ENCODE measurements around the gene MRGPRX4.
"Not testable (repeated sequence)": the region's sequence is repeated elsewhere in the genome, so short reads cannot be mapped to it uniquely, and the experiment has no call there.

MRGPRX4 gene

GRCh38 chr11:18191376-18191775 is 18.7 kb downstream of the MRGPRX4 start:
- DNase-seq (ENCODE audit: low read depth), result no peak
- H3K4me3 ChIP-seq (ENCODE audit: low read length), result no peak overlapping the region
- no peak for TF ChIP-seq CTCF (conservative IDR thresholded peaks at IDR 0.05; ENCODE audit: low read length)

- no peak for DNase-seq (ENCODE audit: low read depth)
- no peak for TF ChIP-seq CTCF (conservative IDR thresholded peaks at IDR 0.05; ENCODE audit: low read length)
- no peak overlapping the region for H3K4me3 ChIP-seq (ENCODE audit: low read length)
Observed at GRCh38 chr11:18193010-18193409, 20.4 kb downstream of the MRGPRX4 start.

GRCh38 chr11:18196532-18196931 is 23.9 kb downstream of the MRGPRX4 start:
- DNase-seq (ENCODE audit: low read depth), result no peak
- H3K4me3 ChIP-seq (ENCODE audit: low read length), result no peak overlapping the region
- TF ChIP-seq CTCF (conservative IDR thresholded peaks at IDR 0.05; ENCODE audit: low read length), result no peak

GRCh38 chr11:18197738-18198137 is 25.1 kb downstream of the MRGPRX4 start:
- not testable (repeated sequence) for DNase-seq (ENCODE audit: low read depth)

GRCh38 chr11:18203723-18204122 is 31.1 kb downstream of the MRGPRX4 start:
- DNase-seq (ENCODE audit: low read depth), result no peak
- no peak overlapping the region for H3K4me3 ChIP-seq (ENCODE audit: low read length)
- peak; percentile 34 for TF ChIP-seq CTCF (conservative IDR thresholded peaks at IDR 0.05; ENCODE audit: low read length)

More at GRCh38 chr11:18197738-18198137, 25.1 kb downstream of the MRGPRX4 start:
- H3K4me3 ChIP-seq (ENCODE audit: low read length), result not testable (repeated sequence)

- no peak for TF ChIP-seq CTCF (conservative IDR thresholded peaks at IDR 0.05; ENCODE audit: low read length)
- DNase-seq (ENCODE audit: low read depth), result no peak
- H3K4me3 ChIP-seq (ENCODE audit: low read length), result no peak overlapping the region
Observed at GRCh38 chr11:18204220-18204619, 31.6 kb downstream of the MRGPRX4 start.

- H3K4me3 ChIP-seq (ENCODE audit: low read length), result no peak overlapping the region
- no peak for DNase-seq (ENCODE audit: low read depth)
Observed at GRCh38 chr11:18204771-18205170, 32.1 kb downstream of the MRGPRX4 start.

More at GRCh38 chr11:18204771-18205170, 32.1 kb downstream of the MRGPRX4 start:
- no peak for TF ChIP-seq CTCF (conservative IDR thresholded peaks at IDR 0.05; ENCODE audit: low read length)
